Lower leg skin (tissue), 3 donors: ENCODE data around the gene ZBTB20.

Experiments
- POLR2A ChIP-seq, 2 donors: fragments of 450-650 bp; IDR thresholded peaks; one replicate each; pipeline ENCODE4 v1.6.1; 2016 to 2017; ENCODE audit warnings: antibody characterized with exemption in 2 of 2, mild to moderate bottlenecking in 1 of 2, moderate library complexity in 1 of 2
- TF ChIP-seq, protein P1 (sequence below), 3 donors: fragments of 450-650 bp; IDR thresholded peaks; one replicate each; pipeline ENCODE4 v1.5.1; 2016; ENCODE audit warnings: antibody characterized with exemption in 3 of 3, mild to moderate bottlenecking in 3 of 3, moderate library complexity in 2 of 3

DNA sequence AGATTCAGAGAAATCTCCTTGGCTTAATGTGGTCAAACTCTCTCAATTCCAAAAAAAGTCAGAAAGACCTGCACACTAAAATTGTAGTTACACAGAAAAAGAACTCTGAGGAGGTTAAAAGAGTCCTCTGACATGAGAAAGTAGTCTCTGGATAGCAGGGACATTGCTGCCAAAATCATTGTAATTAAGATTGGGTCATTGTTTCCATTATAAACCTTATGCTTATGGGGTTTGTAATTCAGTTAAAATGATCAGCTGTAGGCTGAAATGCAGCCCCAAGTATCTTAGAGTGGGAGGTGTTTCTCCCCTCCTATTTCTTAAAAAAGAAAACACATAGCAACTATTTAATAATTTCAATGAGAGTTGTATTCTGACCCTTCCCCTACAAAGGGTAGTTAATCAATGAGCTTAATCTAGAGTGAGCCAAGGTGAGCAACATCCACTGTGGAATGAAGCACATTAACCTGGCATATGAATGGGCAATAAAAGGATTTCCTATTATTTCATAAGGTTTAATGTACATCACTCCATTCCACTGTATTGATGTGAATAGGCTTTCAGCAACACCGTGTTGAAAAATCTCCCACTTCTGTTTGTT is 446.4 kb downstream of the ZBTB20 start:
- TF ChIP-seq POLR2A (IDR thresholded peaks at IDR 0.05) = no peak
- TF ChIP-seq, protein P1, sequence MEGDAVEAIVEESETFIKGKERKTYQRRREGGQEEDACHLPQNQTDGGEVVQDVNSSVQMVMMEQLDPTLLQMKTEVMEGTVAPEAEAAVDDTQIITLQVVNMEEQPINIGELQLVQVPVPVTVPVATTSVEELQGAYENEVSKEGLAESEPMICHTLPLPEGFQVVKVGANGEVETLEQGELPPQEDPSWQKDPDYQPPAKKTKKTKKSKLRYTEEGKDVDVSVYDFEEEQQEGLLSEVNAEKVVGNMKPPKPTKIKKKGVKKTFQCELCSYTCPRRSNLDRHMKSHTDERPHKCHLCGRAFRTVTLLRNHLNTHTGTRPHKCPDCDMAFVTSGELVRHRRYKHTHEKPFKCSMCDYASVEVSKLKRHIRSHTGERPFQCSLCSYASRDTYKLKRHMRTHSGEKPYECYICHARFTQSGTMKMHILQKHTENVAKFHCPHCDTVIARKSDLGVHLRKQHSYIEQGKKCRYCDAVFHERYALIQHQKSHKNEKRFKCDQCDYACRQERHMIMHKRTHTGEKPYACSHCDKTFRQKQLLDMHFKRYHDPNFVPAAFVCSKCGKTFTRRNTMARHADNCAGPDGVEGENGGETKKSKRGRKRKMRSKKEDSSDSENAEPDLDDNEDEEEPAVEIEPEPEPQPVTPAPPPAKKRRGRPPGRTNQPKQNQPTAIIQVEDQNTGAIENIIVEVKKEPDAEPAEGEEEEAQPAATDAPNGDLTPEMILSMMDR (IDR thresholded peaks at IDR 0.05) = no peak
